Activated CD8-positive, alpha-beta T cell treated with anti-CD3 and anti-CD28 coated beads, Interleukin-2, amount 10 ng/mL, durations not matched to agents 7 days and 5 days (primary cell): ENCODE measurements around the gene IL17REL. TPM values are rescaled to one million over a fixed set of nuclear protein-coding genes. Genes with fewer than 3 reads are reported as not detected.

Experiments used
- ATAC-seq: fragments of 150-1000 bp; cut with Tn5 transposase; one replicate; pipeline ENCODE4 v1.10.0; 2021; ENCODE audit warnings: moderate library complexity
- CTCF ChIA-PET: fragments of 350-600 bp; sonication (Branson Sonifier 250); formaldehyde crosslinking; loops from one replicate; lab custom pipeline; 2021; ENCODE audit warnings: antibody characterized with exemption; lab: Charles Lee
- POLR2A ChIA-PET: fragments of 350-600 bp; sonication (Branson Sonifier 250); formaldehyde crosslinking; loops from one replicate; lab custom pipeline; 2021; ENCODE audit warnings: antibody characterized with exemption; lab: Charles Lee
- DNase-seq: peaks from one replicate; pipeline ENCODE4 v3.0.0-alpha.2; 2020
- H3K27ac Mint-ChIP-seq: one replicate; pipeline ENCODE4 v1.8.0; 2021; ENCODE audit warnings: mild to moderate bottlenecking, mixed read lengths
- H3K27me3 Mint-ChIP-seq: one replicate; pipeline ENCODE4 v1.8.0; 2021; ENCODE audit warnings: low read depth, mixed read lengths
- H3K36me3 Mint-ChIP-seq: one replicate; pipeline ENCODE4 v1.8.0; 2021; ENCODE audit warnings: low read depth, mixed read lengths
- H3K4me1 Mint-ChIP-seq: one replicate; pipeline ENCODE4 v1.8.0; 2021; ENCODE audit warnings: low read depth, mixed read lengths
- H3K4me3 Mint-ChIP-seq: one replicate; pipeline ENCODE4 v1.8.0; 2021; ENCODE audit warnings: mild to moderate bottlenecking, mixed read lengths
- H3K9me3 Mint-ChIP-seq: one replicate; pipeline ENCODE4 v1.8.0; 2022; ENCODE audit warnings: mixed read lengths; ENCODE audit not compliant: insufficient read depth
- total RNA-seq, 2 experiments: library from RNA; stranded (reverse); gene quantifications; one replicate each; pipeline ENCODE4 v1.2.3, GENCODE V29; 2021

Gene IL17REL
- total RNA-seq, 2 experiments from 2014 or later: not detected

GRCh38 chr22:49965091-49966040 lies 47.2 kb downstream of the IL17REL start:
- Mint-ChIP-seq H3K4me1 (peaks cover 36% of the 10 kb centered on the region), H3K27me3 (no peaks in the 10 kb centered on the region), H3K9me3 (no peaks in the 10 kb centered on the region), H3K4me3 (no peak overlapping the region), H3K36me3 (peaks cover 30% of the 10 kb centered on the region), H3K27ac (peak overlapping the region; percentile 52)
- DNase-seq: no peak
- CTCF ChIA-PET: interaction anchor here (2.5 kb wide), 1 partner anchor 65 kb away, joined by 10 read pairs; no protein-coding TSS in a partner anchor
- ATAC-seq: no peak
- POLR2A ChIA-PET: interaction anchor here (1.5 kb wide), 1 partner anchor 40 kb away, joined by 3 read pairs; no protein-coding TSS in a partner anchor

DNA sequence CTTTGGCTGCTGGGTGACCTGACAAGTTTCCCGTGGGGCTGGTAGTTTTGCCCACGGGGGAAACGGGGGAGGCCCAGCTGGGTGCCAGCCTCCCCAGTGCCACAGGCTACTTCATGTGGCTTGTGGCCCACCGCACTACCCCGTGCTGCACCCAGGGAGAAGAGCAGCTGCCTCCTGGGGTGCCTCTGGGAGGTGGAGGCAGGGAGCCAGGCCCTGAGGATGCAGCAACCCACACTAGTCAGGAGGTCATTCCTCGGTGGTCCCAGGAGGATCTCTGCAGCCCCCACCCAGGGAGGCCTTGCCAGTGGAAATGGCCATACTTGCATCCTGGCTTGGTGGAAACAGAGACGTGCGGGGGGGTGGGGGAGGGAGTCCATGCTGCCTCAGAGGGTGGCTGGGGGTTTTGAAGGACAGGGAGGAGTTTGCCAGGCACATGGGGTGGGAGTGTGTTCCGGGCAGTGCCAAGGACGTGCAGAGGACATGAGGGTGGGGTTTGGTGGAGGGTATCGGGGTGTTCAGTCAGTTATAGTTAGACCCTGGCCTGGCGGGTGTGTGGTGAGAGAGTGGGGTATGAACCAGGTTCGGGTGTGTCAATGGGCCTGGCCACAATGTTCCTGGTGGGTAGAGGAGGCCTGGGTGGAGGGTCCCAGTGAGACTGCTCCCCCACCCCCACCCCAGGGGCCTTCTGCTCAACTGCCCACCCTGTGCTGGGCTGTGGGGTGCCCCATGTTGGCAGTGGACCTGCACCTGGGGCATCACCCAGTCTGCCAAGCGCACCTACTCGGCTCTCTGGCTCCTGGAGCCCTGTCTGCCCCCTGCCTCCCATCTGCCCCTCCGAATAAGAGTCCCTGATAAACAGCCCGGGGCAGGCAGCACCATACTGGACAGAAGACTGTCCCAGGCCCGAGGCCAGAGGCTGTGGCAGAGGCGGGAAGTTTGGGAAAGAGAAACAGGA lies 48.2 kb downstream of the IL17REL start:
- CTCF ChIA-PET: no interaction called here
- peak overlapping the region; percentile 52 for H3K27ac Mint-ChIP-seq
- ATAC-seq (no peak), DNase-seq (peak; percentile 51)
- H3K4me3 Mint-ChIP-seq: peak overlapping the region; percentile 63
- H3K36me3 Mint-ChIP-seq: peaks cover 30% of the 10 kb centered on the region
- no peaks in the 10 kb centered on the region for H3K27me3 Mint-ChIP-seq
- H3K4me1 Mint-ChIP-seq: peaks cover 36% of the 10 kb centered on the region
- H3K9me3 Mint-ChIP-seq: no peaks in the 10 kb centered on the region
- POLR2A ChIA-PET: no interaction called here

- ChIA-PET POLR2A (no interaction called here), CTCF (no interaction called here)
- Mint-ChIP-seq H3K4me3 (peak overlapping the region; percentile 63), H3K27ac (peak overlapping the region; percentile 52), H3K27me3 (no peaks in the 10 kb centered on the region), H3K36me3 (peaks cover 30% of the 10 kb centered on the region), H3K4me1 (peaks cover 43% of the 10 kb centered on the region), H3K9me3 (no peaks in the 10 kb centered on the region)
- ATAC-seq (no peak), DNase-seq (peak; percentile 25)
Measured at GRCh38 chr22:49963647-49964026, 48.9 kb downstream of the IL17REL start.

DNA sequence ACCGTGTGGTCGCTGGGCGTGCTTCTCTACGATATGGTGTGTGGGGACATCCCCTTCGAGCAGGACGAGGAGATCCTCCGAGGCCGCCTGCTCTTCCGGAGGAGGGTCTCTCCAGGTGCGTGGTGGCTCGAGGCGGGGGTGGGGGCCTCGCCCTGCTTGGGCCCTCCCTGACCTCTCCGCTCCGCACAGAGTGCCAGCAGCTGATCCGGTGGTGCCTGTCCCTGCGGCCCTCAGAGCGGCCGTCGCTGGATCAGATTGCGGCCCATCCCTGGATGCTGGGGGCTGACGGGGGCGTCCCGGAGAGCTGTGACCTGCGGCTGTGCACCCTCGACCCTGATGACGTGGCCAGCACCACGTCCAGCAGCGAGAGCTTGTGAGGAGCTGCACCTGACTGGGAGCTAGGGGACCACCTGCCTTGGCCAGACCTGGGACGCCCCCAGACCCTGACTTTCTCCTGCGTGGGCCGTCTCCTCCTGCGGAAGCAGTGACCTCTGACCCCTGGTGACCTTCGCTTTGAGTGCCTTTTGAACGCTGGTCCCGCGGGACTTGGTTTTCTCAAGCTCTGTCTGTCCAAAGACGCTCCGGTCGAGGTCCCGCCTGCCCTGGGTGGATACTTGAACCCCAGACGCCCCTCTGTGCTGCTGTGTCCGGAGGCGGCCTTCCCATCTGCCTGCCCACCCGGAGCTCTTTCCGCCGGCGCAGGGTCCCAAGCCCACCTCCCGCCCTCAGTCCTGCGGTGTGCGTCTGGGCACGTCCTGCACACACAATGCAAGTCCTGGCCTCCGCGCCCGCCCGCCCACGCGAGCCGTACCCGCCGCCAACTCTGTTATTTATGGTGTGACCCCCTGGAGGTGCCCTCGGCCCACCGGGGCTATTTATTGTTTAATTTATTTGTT lies 49.6 kb downstream of the IL17REL start:
- peak overlapping the region; percentile 81 for H3K27ac Mint-ChIP-seq
- ATAC-seq (no peak), DNase-seq (no peak)
- H3K27me3 Mint-ChIP-seq: no peaks in the 10 kb centered on the region
- peaks cover 30% of the 10 kb centered on the region for H3K36me3 Mint-ChIP-seq
- H3K4me1 Mint-ChIP-seq: peaks cover 43% of the 10 kb centered on the region
- POLR2A ChIA-PET: interaction anchor here (0.6 to 2.8 kb wide), 5 partner anchors 8 to 67 kb away, joined by 3 to 15 read pairs (median 7); partner anchors contain the start of genes ALG12 and CRELD2
- H3K4me3 Mint-ChIP-seq: peak overlapping the region; percentile 88
- CTCF ChIA-PET: interaction anchor here (1.1 to 1.4 kb wide), 2 partner anchors 32 to 67 kb away, joined by 3 to 6 read pairs; no protein-coding TSS in a partner anchor
- no peaks in the 10 kb centered on the region for H3K9me3 Mint-ChIP-seq

GRCh38 chr22:49962012-49962750 lies 50.4 kb downstream of the IL17REL start:
- peaks cover 30% of the 10 kb centered on the region for H3K36me3 Mint-ChIP-seq
- H3K9me3 Mint-ChIP-seq: no peaks in the 10 kb centered on the region
- CTCF ChIA-PET: interaction anchor here (1.0 to 1.5 kb wide), 4 partner anchors 31 to 195 kb away, joined by 3 to 6 read pairs (median 4); no protein-coding TSS in a partner anchor
- POLR2A ChIA-PET: interaction anchor here (1.0 to 2.8 kb wide), 6 partner anchors 8 to 68 kb away, joined by 3 to 15 read pairs (median 8); no protein-coding TSS in a partner anchor
- no peak for ATAC-seq
- H3K27me3 Mint-ChIP-seq: no peaks in the 10 kb centered on the region
- peak; percentile 73 for DNase-seq
- peak overlapping the region; percentile 88 for H3K4me3 Mint-ChIP-seq
- H3K4me1 Mint-ChIP-seq: peaks cover 36% of the 10 kb centered on the region
- peak overlapping the region; percentile 86 for H3K27ac Mint-ChIP-seq

DNA sequence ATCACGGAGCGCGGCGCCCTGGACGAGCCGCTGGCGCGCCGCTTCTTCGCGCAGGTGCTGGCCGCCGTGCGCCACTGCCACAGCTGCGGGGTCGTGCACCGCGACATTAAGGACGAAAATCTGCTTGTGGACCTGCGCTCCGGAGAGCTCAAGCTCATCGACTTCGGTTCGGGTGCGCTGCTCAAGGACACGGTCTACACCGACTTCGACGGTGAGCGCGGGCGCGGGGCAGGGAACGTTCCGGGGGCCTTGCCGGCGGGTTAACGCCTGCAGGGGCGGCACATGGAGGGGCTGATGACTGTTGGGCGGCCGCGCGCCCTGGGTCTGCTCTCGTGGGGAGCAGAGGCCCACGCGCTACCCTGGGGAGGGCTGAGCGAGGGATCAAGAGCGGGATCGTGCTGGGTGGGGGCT lies 51.0 kb downstream of the IL17REL start:
- Mint-ChIP-seq H3K4me1 (peaks cover 36% of the 10 kb centered on the region), H3K4me3 (peak overlapping the region; percentile 88), H3K27ac (peak overlapping the region; percentile 86), H3K36me3 (peaks cover 30% of the 10 kb centered on the region), H3K27me3 (no peaks in the 10 kb centered on the region), H3K9me3 (no peaks in the 10 kb centered on the region)
- ChIA-PET CTCF (interaction anchor here (1.0 to 1.5 kb wide), 3 partner anchors 31 to 194 kb away, joined by 3 to 4 read pairs (median 3); no protein-coding TSS in a partner anchor), POLR2A (interaction anchor here (1.3 to 2.8 kb wide), 8 partner anchors 9 to 36 kb away, joined by 4 to 15 read pairs (median 6); no protein-coding TSS in a partner anchor)
- ATAC-seq (no peak), DNase-seq (no peak)

- Mint-ChIP-seq H3K9me3 (no peaks in the 10 kb centered on the region), H3K4me1 (peaks cover 32% of the 10 kb centered on the region), H3K27me3 (no peaks in the 10 kb centered on the region), H3K27ac (peak overlapping the region; percentile 86), H3K4me3 (peak overlapping the region; percentile 88), H3K36me3 (peaks cover 30% of the 10 kb centered on the region)
- POLR2A ChIA-PET: interaction anchor here (1.1 to 2.8 kb wide), 9 partner anchors 9 to 36 kb away, joined by 3 to 15 read pairs (median 5); no protein-coding TSS in a partner anchor
- ATAC-seq: peak; percentile 4
- peak; percentile 60 for DNase-seq
- CTCF ChIA-PET: interaction anchor here (1.0 to 1.5 kb wide), 3 partner anchors 25 to 194 kb away, joined by 3 to 4 read pairs (median 3); no protein-coding TSS in a partner anchor
Measured at GRCh38 chr22:49961005-49961600, 51.5 kb downstream of the IL17REL start.

DNA sequence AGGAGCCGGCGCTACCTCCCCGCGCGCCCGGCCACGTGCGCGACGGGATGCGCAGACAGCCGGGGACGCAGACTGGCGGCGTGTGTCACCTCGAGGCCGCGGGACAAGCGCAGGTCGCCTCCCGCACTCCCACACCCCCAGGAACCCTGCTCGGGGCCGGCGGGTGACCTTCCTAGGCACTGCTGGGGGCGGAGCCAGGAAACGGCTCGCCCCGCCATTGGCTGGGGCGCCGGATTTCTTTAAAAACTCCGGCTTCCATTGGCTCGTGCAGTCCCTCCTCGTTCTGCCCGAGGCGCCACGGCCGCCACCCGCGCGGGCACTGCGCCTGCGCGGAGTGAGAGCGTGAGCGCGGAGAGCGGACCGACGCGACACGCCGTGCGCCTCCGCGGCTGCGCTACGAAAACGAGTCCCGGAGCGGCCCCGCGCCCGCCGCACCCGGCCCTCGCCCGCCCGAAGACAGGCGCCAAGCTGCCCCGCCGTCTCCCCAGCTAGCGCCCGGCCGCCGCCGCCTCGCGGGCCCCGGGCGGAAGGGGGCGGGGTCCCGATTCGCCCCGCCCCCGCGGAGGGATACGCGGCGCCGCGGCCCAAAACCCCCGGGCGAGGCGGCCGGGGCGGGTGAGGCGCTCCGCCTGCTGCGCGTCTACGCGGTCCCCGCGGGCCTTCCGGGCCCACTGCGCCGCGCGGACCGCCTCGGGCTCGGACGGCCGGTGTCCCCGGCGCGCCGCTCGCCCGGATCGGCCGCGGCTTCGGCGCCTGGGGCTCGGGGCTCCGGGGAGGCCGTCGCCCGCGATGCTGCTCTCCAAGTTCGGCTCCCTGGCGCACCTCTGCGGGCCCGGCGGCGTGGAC lies 52.2 kb downstream of the IL17REL start, which contains the start of gene PIM3:
Gene PIM3 (plus strand): TSS at position 614 of the 846 bp plus-strand sequence. CDS start 176 bp downstream, at position 790.
- ATAC-seq (peak; percentile 86), DNase-seq (peak; percentile 95)
- ChIA-PET POLR2A (interaction anchor here (1.0 to 2.8 kb wide), 8 partner anchors 9 to 566 kb away, joined by 3 to 15 read pairs (median 4); no protein-coding TSS in a partner anchor), CTCF (interaction anchor here (1.2 kb wide), 1 partner anchor 24 kb away, joined by 3 read pairs; no protein-coding TSS in a partner anchor)
- Mint-ChIP-seq H3K4me1 (peaks cover 31% of the 10 kb centered on the region), H3K27ac (peak within 1 kb of the TSS; percentile 86), H3K27me3 (no peaks in the 10 kb centered on the region), H3K9me3 (no peaks in the 10 kb centered on the region), H3K4me3 (peak within 1 kb of the TSS; percentile 88), H3K36me3 (peaks cover 30% of the 10 kb centered on the region)
